HFFc6 (cell line): ENCODE measurements around the gene ANO6. TPM values are rescaled to one million over a fixed set of nuclear protein-coding genes. Genes with fewer than 3 reads are reported as not detected.

Experiments used
- DNase-seq: peaks from one replicate; pipeline ENCODE4 v3.0.0-alpha.2; 2018
- H3K27ac Mint-ChIP-seq: 2 replicates; pipeline ENCODE4 v1.8.0; 2020; ENCODE audit warnings: mild to moderate bottlenecking, mixed read lengths
- H3K27me3 Mint-ChIP-seq: 2 replicates; pipeline ENCODE4 v1.8.0; 2021; ENCODE audit warnings: mild to moderate bottlenecking, moderate library complexity, mixed read lengths; ENCODE audit not compliant: insufficient read depth
- H3K36me3 Mint-ChIP-seq: 2 replicates; pipeline ENCODE4 v1.8.0; 2021; ENCODE audit warnings: low read depth, mixed read lengths
- H3K4me1 Mint-ChIP-seq: 2 replicates; pipeline ENCODE4 v1.8.0; 2020; ENCODE audit warnings: low read depth, mixed read lengths
- H3K4me3 Mint-ChIP-seq: 2 replicates; pipeline ENCODE4 v1.8.0; 2020; ENCODE audit warnings: mild to moderate bottlenecking, moderate library complexity, mixed read lengths
- H3K9me3 Mint-ChIP-seq: 2 replicates; pipeline ENCODE4 v1.8.0; 2020; ENCODE audit warnings: mild to moderate bottlenecking, mixed read lengths
- total RNA-seq, 6 experiments: library from RNA; stranded (reverse); fragmentation: NEBNext Ultra II Directional; extraction: Animal tissue kit (Norgen Biotek cat#: 25700); gene quantifications; 2 replicates in 1 of 6; 3 replicates in 5 of 6; pipeline ENCODE4 v1.2.3, GENCODE V29; 2021
- TF ChIP-seq, protein P1 (sequence below): fragments of 200-600 bp; sonication (generic); IDR thresholded peaks from 2 replicates; pipeline ENCODE4 v1.5.0; 2021; ENCODE audit warnings: antibody characterized with exemption, mild to moderate bottlenecking

The ANO6 gene
- total RNA-seq, 6 experiments from 2014 or later = 44.4 to 58.6 (median 53.3) TPM

DNA sequence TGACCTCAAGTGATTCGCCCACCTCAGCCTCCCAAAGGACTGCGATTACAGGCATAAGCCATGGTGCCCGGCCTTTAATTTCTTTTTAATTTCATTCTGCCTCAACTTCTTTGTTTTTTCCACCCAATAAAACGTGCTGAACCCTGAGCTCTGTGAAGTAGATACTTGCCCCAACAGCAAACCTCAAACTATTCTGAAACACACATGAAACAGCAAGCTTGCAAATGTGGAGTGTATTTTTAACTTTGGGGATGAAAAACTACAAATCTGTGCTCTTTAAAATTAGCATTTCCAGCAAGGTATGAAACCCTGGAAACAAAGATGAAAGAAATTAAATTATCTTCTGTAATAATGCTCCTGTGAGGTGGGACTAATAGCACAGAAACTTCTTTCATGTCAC lies 246.6 kb downstream of the ANO6 start:
- Mint-ChIP-seq H3K36me3 (no peaks in the 10 kb centered on the region), H3K27ac (no peak overlapping the region), H3K9me3 (no peaks in the 10 kb centered on the region), H3K4me3 (no peak overlapping the region), H3K4me1 (no peaks in the 10 kb centered on the region), H3K27me3 (peaks cover 6% of the 10 kb centered on the region)
- DNase-seq = no peak
- TF ChIP-seq, protein P1, sequence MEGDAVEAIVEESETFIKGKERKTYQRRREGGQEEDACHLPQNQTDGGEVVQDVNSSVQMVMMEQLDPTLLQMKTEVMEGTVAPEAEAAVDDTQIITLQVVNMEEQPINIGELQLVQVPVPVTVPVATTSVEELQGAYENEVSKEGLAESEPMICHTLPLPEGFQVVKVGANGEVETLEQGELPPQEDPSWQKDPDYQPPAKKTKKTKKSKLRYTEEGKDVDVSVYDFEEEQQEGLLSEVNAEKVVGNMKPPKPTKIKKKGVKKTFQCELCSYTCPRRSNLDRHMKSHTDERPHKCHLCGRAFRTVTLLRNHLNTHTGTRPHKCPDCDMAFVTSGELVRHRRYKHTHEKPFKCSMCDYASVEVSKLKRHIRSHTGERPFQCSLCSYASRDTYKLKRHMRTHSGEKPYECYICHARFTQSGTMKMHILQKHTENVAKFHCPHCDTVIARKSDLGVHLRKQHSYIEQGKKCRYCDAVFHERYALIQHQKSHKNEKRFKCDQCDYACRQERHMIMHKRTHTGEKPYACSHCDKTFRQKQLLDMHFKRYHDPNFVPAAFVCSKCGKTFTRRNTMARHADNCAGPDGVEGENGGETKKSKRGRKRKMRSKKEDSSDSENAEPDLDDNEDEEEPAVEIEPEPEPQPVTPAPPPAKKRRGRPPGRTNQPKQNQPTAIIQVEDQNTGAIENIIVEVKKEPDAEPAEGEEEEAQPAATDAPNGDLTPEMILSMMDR = no peak

DNA sequence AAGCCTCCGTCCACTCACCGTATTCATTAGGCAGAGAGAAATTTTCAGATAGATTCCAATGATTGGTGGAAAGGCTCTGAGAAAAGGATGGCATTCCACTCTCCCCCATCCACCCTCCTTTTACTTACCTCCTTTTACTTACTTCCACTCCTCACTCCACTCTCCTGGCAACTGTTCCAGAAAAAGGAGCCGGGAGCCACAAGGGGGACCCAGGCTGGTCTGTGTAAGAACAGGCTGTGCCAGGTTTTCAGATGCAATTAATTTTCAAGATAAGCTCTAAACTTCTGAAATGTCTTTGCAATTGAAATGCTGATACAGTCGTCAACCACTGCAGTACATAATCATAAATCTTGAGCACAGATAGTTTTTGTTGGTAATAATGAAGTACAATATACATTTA lies 248.8 kb downstream of the ANO6 start:
- DNase-seq = no peak
- H3K4me1 Mint-ChIP-seq = no peaks in the 10 kb centered on the region
- no peaks in the 10 kb centered on the region for H3K36me3 Mint-ChIP-seq
- no peak overlapping the region for H3K4me3 Mint-ChIP-seq
- H3K9me3 Mint-ChIP-seq = no peaks in the 10 kb centered on the region
- no peak overlapping the region for H3K27ac Mint-ChIP-seq
- TF ChIP-seq, protein P1 = no peak
- H3K27me3 Mint-ChIP-seq = peaks cover 18% of the 10 kb centered on the region

DNA sequence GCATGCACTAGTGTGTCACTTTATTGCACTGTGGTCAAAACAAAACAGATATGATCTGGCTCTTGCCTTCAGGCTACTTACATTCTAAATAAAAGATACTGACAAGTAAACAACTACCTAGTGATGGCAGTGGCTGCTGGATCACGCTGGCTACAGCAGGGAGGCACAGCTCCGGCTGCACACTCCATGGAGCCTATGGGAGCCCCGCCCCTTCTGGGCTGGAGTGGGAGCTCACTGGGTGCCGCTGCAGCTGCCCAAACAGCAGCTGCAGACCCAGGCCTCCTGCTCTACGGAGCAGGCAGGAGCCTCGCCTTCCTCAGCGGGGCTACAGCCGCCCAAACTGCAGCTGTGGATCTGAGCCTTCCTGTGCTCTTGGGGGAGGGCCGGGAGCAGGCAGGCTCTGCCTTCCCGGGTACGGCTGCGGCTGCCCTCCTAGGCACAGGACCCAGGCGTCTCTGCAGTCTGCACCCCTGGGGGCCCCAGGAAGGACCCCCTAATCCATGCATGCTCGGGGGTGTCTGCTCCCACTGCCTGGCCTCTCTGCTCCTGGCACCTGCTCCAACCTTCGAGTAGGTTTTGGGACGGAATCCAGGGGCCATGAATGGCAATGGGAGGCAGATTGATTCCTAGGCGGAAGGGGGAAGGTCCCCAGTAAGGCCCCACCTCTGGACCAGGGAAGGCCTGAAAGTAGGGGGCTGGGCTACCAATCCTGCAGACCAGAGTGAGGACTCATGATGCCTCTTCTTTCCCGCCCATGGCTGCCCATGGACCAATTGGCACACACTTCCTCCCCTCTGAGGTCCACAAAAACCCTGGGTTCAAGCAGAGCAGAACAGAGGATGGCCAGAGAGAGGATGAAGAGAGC lies 253.1 kb downstream of the ANO6 start:
- H3K27me3 Mint-ChIP-seq = peaks cover 20% of the 10 kb centered on the region
- no peak overlapping the region for H3K4me3 Mint-ChIP-seq
- TF ChIP-seq, protein P1 = no peak
- H3K9me3 Mint-ChIP-seq = no peaks in the 10 kb centered on the region
- no peak overlapping the region for H3K27ac Mint-ChIP-seq
- no peaks in the 10 kb centered on the region for H3K36me3 Mint-ChIP-seq
- no peaks in the 10 kb centered on the region for H3K4me1 Mint-ChIP-seq
- no peak for DNase-seq

DNA sequence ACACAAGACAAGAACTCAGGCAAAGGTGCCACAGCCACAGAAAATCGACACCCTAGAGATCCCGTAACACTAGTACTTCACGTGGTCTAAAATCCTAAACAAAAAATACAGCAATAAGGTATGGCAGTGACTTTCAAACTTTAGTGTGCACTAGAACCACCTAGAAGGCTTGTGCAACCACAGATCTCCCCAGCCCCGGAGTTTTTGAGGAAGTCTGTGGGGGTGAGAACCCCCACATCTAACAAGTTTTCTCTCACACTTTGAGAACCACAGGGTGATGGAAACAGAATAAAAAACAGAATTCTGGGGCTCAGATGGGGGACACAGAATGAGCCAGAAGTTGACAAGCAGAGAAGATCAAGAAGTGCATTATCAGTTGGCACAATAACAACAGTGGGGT lies 254.0 kb downstream of the ANO6 start:
- Mint-ChIP-seq H3K27ac (no peak overlapping the region), H3K27me3 (peaks cover 18% of the 10 kb centered on the region), H3K4me1 (no peaks in the 10 kb centered on the region), H3K36me3 (no peaks in the 10 kb centered on the region), H3K4me3 (no peak overlapping the region), H3K9me3 (no peaks in the 10 kb centered on the region)
- TF ChIP-seq, protein P1 = no peak
- no peak for DNase-seq

DNA sequence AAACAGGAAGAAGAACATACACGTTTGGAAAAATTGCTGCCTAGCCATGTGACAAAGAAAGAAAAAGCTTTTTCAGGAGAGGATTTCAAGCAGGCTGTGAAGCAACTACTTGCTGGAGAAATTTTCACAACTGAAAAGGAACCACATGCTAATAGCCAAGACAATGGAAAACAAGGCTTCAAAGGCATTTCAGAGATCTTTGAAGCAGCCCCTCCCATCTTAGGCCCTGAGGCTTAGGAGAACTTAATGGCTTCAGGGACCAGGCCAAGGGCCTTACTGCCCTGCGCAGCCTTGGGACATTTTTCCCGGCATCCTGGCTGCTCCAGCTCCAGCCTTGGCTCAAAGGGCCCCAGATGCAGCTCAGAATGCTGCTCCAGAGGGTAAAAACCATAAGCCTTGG lies 257.7 kb downstream of the ANO6 start:
- DNase-seq = no peak
- TF ChIP-seq, protein P1 = no peak
- peaks cover 19% of the 10 kb centered on the region for H3K27me3 Mint-ChIP-seq
- peaks cover 12% of the 10 kb centered on the region; the same call in 1 of the 2 replicates for H3K9me3 Mint-ChIP-seq
- H3K4me3 Mint-ChIP-seq = no peak overlapping the region
- no peak overlapping the region for H3K27ac Mint-ChIP-seq
- H3K4me1 Mint-ChIP-seq = no peaks in the 10 kb centered on the region
- no peaks in the 10 kb centered on the region for H3K36me3 Mint-ChIP-seq
